Measurements from ENCODE around the gene SYT6. TPM values are rescaled to one million over a fixed set of nuclear protein-coding genes. Genes with fewer than 3 reads are reported as not detected.

Gene SYT6
- total RNA-seq, 4 donors from 2014 or later = 0.30 to 0.44 TPM; not detected in 2

DNA sequence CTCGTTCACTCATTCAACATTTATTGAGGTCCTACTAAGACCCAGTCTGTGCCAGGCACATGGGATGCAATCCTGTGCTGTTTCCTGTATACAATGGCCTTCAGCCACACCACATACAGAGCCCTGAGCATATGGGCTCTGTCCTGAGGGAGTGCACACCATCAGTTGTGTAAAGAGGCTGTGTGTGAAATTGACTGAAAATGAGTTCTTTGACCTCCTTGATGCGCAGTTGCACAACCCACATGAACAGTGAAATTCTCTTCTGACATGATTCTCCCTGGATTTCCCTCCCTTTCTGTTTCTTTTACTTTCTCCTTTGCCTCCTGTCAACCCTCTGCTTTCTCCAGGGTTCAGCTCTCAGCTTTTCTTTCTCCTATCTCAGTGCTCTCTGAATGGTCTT, 6.3 kb upstream of the SYT6 start:
- Histone ChIP-seq H3K27ac (no peak overlapping the region), H3K4me3 (no peak overlapping the region), H3K4me1 (peaks cover 0 to 2% (median 0%) of the 10 kb centered on the region in 4 donors), H3K9me3 (no peaks in the 10 kb centered on the region), H3K36me3 (no peaks in the 10 kb centered on the region), H3K27me3 (peaks cover 0 to 23% of the 10 kb centered on the region in 2 donors)
- no peak for DNase-seq (ENCODE audit: low spot score in 2 of 2)
- TF ChIP-seq POLR2A (IDR thresholded peaks at IDR 0.05) = no peak
- TF ChIP-seq, protein P1, sequence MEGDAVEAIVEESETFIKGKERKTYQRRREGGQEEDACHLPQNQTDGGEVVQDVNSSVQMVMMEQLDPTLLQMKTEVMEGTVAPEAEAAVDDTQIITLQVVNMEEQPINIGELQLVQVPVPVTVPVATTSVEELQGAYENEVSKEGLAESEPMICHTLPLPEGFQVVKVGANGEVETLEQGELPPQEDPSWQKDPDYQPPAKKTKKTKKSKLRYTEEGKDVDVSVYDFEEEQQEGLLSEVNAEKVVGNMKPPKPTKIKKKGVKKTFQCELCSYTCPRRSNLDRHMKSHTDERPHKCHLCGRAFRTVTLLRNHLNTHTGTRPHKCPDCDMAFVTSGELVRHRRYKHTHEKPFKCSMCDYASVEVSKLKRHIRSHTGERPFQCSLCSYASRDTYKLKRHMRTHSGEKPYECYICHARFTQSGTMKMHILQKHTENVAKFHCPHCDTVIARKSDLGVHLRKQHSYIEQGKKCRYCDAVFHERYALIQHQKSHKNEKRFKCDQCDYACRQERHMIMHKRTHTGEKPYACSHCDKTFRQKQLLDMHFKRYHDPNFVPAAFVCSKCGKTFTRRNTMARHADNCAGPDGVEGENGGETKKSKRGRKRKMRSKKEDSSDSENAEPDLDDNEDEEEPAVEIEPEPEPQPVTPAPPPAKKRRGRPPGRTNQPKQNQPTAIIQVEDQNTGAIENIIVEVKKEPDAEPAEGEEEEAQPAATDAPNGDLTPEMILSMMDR (IDR thresholded peaks at IDR 0.05) = no peak
- no peak for TF ChIP-seq EP300 (IDR thresholded peaks at IDR 0.05)
- 79% methylated on average over 2 of the region's 2 CpGs for WGBS, 2 donors

DNA sequence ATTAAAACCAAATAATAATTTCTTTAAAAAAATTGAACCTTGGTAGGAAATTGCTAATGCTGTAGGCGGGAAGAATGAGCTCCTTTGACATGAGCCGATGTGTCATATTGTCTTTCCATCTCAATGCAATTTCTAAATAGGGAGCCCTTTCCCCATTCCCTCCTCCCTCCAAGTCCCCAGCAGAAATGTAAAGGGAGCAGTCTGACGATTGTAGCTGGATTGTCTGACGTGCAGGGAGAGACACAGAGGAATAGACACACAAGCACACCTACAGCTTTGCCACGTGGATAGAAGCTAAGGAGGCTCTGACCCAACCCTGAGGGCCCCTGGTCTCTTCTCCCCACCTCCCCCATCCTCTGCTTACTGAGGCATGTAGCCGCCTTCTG, 3.6 kb upstream of the SYT6 start:
- 55 to 56% methylated on average over 6 of the region's 6 CpGs for WGBS, 2 donors
- H3K36me3 ChIP-seq = no peaks in the 10 kb centered on the region
- H3K4me1 ChIP-seq = peaks cover 0 to 29% (median 20%) of the 10 kb centered on the region in 4 donors
- H3K9me3 ChIP-seq = no peaks in the 10 kb centered on the region
- H3K27ac ChIP-seq = no peak overlapping the region
- no peak overlapping the region for H3K4me3 ChIP-seq
- no peak for DNase-seq (ENCODE audit: low spot score in 2 of 2)
- TF ChIP-seq POLR2A (IDR thresholded peaks at IDR 0.05) (no peak), EP300 (IDR thresholded peaks at IDR 0.05) (no peak)
- TF ChIP-seq, protein P1 (IDR thresholded peaks at IDR 0.05) = no peak
- H3K27me3 ChIP-seq = peaks cover 4 to 50% of the 10 kb centered on the region in 2 donors

GRCh38 chr1:114156538-114157274, 3.0 kb upstream of the SYT6 start:
- WGBS, 2 donors = 38 to 52% methylated on average over 5 of the region's 5 CpGs
- H3K27ac ChIP-seq = no peak overlapping the region
- TF ChIP-seq POLR2A (IDR thresholded peaks at IDR 0.05) = no peak
- H3K9me3 ChIP-seq = no peaks in the 10 kb centered on the region
- H3K27me3 ChIP-seq = peaks cover 4 to 55% of the 10 kb centered on the region in 2 donors
- DNase-seq (ENCODE audit: low spot score in 2 of 2) = no peak
- peaks cover 0 to 35% (median 23%) of the 10 kb centered on the region in 4 donors for H3K4me1 ChIP-seq
- H3K4me3 ChIP-seq = no peak overlapping the region
- no peaks in the 10 kb centered on the region for H3K36me3 ChIP-seq

DNA sequence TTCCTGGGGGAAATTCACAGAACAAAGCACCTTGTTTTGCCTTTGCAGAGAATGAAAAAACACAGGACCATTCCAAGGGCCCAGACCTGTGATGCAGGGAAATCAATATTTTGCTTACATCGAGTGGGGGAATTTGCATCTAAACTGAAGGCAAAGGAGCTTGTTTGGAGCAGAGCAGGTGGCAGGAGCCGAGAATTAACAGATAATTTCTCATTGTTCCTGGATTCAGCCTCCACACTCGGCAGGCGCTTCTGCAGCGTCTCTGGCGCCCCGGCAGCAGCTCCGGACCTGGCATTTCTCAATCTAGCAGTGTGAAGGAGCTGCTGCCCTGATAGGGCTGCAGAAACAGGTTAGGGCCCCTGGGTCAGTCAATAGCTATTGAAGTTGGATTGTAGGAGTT, 2.0 kb upstream of the SYT6 start:
- WGBS, 2 donors = 71 to 73% methylated on average over 8 of the region's 8 CpGs
- peaks cover 4 to 63% of the 10 kb centered on the region in 2 donors for H3K27me3 ChIP-seq
- H3K4me3 ChIP-seq = no peak overlapping the region
- no peaks in the 10 kb centered on the region for H3K36me3 ChIP-seq
- H3K27ac ChIP-seq = no peak overlapping the region
- H3K9me3 ChIP-seq = no peaks in the 10 kb centered on the region
- DNase-seq (ENCODE audit: low spot score in 2 of 2) = no peak
- TF ChIP-seq EP300 (IDR thresholded peaks at IDR 0.05) = no peak
- TF ChIP-seq POLR2A (IDR thresholded peaks at IDR 0.05) = no peak
- TF ChIP-seq, protein P1 (IDR thresholded peaks at IDR 0.05) = no peak
- H3K4me1 ChIP-seq = peaks cover 0 to 37% (median 23%) of the 10 kb centered on the region in 4 donors

DNA sequence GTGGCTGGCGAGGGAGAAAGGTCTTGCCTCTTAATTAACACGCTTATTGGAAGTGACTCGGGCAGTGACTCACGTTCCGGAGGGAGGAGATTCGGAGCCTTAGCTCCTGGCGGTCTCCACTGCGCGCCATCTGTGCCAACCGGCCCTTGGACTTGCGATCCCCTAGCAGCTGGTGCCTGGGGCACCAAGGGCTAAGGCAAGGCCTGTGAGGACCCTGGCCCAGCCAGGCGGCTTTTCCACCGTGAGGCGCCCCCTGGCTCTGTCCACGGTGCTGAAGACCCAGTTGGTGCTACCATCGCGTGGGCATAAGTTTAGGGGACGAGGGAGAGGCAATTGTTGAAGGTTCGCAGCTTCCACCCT, 1.3 kb upstream of the SYT6 start:
- Histone ChIP-seq H3K27me3 (peaks cover 4 to 71% of the 10 kb centered on the region in 2 donors), H3K9me3 (no peaks in the 10 kb centered on the region), H3K36me3 (no peaks in the 10 kb centered on the region), H3K27ac (no peak overlapping the region), H3K4me1 (peaks cover 0 to 37% (median 23%) of the 10 kb centered on the region in 4 donors), H3K4me3 (no peak overlapping the region)
- no peak for TF ChIP-seq EP300 (IDR thresholded peaks at IDR 0.05)
- TF ChIP-seq, protein P1 (IDR thresholded peaks at IDR 0.05) = no peak
- TF ChIP-seq POLR2A (IDR thresholded peaks at IDR 0.05) = no peak
- DNase-seq (ENCODE audit: low spot score in 2 of 2) = no peak
- 11 to 14% methylated on average over 17 to 19 of the region's 19 CpGs for WGBS, 2 donors
